GM12891 (cell line): ENCODE measurements around the gene GOLGA6L7. TPM values are rescaled to one million over a fixed set of nuclear protein-coding genes. Genes with fewer than 3 reads are reported as not detected.
"Not testable (repeated sequence)": the region's sequence is repeated elsewhere in the genome, so short reads cannot be mapped to it uniquely, and the experiment has no call there.

ENCODE experiments used
- DNase-seq: peaks from one replicate; pipeline ENCODE4 v3.0.0; 2011; ENCODE audit warnings: low spot score; ENCODE audit not compliant: insufficient read length
- FAIRE-seq: peaks from 2 replicates; lab custom pipeline; 2011; peaks lifted over from hg19 to GRCh38; lab: Jason Lieb, UNC
- PAX5 ChIP-seq: IDR thresholded peaks from 2 replicates; pipeline ENCODE4 v1.6.1; 2011; ENCODE audit warnings: low read length, moderate library complexity, mild to moderate bottlenecking; ENCODE audit not compliant: insufficient read depth, severe bottlenecking
- POLR2A ChIP-seq: IDR thresholded peaks from 2 replicates; pipeline ENCODE4 v1.6.1; 2011; ENCODE audit warnings: low read depth, low read length, control low read depth
- POLR2AphosphoS5 ChIP-seq: IDR thresholded peaks from 2 replicates; pipeline ENCODE4 v1.6.1; 2011; ENCODE audit warnings: low read depth, low read length, control low read depth
- POU2F2 ChIP-seq: IDR thresholded peaks from 2 replicates; pipeline ENCODE4 v1.6.1; 2011; ENCODE audit warnings: low read depth, mild to moderate bottlenecking, control low read depth, low read length, moderate library complexity
- SPI1 ChIP-seq: IDR thresholded peaks from 2 replicates; pipeline ENCODE4 v1.6.1; 2011; ENCODE audit warnings: low read depth, low read length, control low read depth
- TAF1 ChIP-seq: IDR thresholded peaks from 2 replicates; pipeline ENCODE4 v1.6.1; 2011; ENCODE audit warnings: low read depth, low read length, control low read depth
- polyA plus RNA-seq: library from polyadenylated mRNA; unstranded; fragments of >200 nt; gene quantifications from one replicate; pipeline ENCODE4 v1.2.1, GENCODE V29; 2012; ENCODE audit warnings: low read depth, missing spikeins, inconsistent platforms; ENCODE audit not compliant: missing spikeins

Gene GOLGA6L7
- polyA plus RNA-seq: not detected

- not testable (repeated sequence) for DNase-seq, FAIRE-seq
Observed at GRCh38 chr15:28848521-28848920, at the start of gene GOLGA6L7. Gene GOLGA6L7 (minus strand): TSS chr15:28848644. CDS start chr15:28848549, 95 bp downstream.

GRCh38 chr15:28897861-28898585, 49.6 kb upstream of the GOLGA6L7 start:
- no peak for FAIRE-seq

GRCh38 chr15:28896951-28897350, 48.5 kb upstream of the GOLGA6L7 start:
- no peak for FAIRE-seq
- TF ChIP-seq TAF1: no peak
- no peak for TF ChIP-seq SPI1
- no peak for TF ChIP-seq POLR2A
- no peak for TF ChIP-seq POLR2AphosphoS5
- no peak for TF ChIP-seq PAX5
- TF ChIP-seq POU2F2: no peak
- DNase-seq: no peak

More at GRCh38 chr15:28897861-28898585, 49.6 kb upstream of the GOLGA6L7 start:
- TF ChIP-seq SPI1: no peak
- TF ChIP-seq POLR2AphosphoS5: no peak
- no peak for TF ChIP-seq POU2F2
- no peak for TF ChIP-seq TAF1
- TF ChIP-seq PAX5: no peak
- TF ChIP-seq POLR2A: no peak
- DNase-seq: no peak

GRCh38 chr15:28895566-28895965, 47.1 kb upstream of the GOLGA6L7 start:
- TF ChIP-seq POLR2AphosphoS5 (no peak), POLR2A (no peak), TAF1 (no peak), PAX5 (no peak), POU2F2 (no peak)
- DNase-seq (no peak), FAIRE-seq (no peak)

GRCh38 chr15:28895146-28895545, 46.7 kb upstream of the GOLGA6L7 start:
- TF ChIP-seq TAF1: no peak
- TF ChIP-seq POLR2A: no peak
- DNase-seq (no peak), FAIRE-seq (no peak)

GRCh38 chr15:28894631-28895030, 46.2 kb upstream of the GOLGA6L7 start:
- no peak for DNase-seq
- FAIRE-seq: no peak
- TF ChIP-seq TAF1 (no peak), POU2F2 (no peak), POLR2AphosphoS5 (no peak), SPI1 (no peak), PAX5 (no peak), POLR2A (no peak)

GRCh38 chr15:28892789-28893610, 44.6 kb upstream of the GOLGA6L7 start:
- FAIRE-seq (no peak), DNase-seq (no peak)
- TF ChIP-seq PAX5: no peak
- TF ChIP-seq TAF1: no peak
- no peak for TF ChIP-seq POLR2A
- no peak for TF ChIP-seq SPI1
- TF ChIP-seq POLR2AphosphoS5: no peak
- no peak for TF ChIP-seq POU2F2

- FAIRE-seq (no peak), DNase-seq (no peak)
- no peak for TF ChIP-seq POLR2AphosphoS5
- TF ChIP-seq TAF1: no peak
- TF ChIP-seq PAX5: no peak
- TF ChIP-seq POLR2A: no peak
- no peak for TF ChIP-seq SPI1
- no peak for TF ChIP-seq POU2F2
Observed at GRCh38 chr15:28891588-28891987, 43.1 kb upstream of the GOLGA6L7 start.

- no peak for DNase-seq
- TF ChIP-seq TAF1 (no peak), SPI1 (no peak), POU2F2 (no peak), POLR2A (no peak), POLR2AphosphoS5 (no peak)
- FAIRE-seq: no peak
Observed at GRCh38 chr15:28890711-28891495, 42.5 kb upstream of the GOLGA6L7 start.

- FAIRE-seq, DNase-seq: not testable (repeated sequence)
Observed at GRCh38 chr15:28890291-28890690, 41.8 kb upstream of the GOLGA6L7 start.

- not testable (repeated sequence) for FAIRE-seq, DNase-seq
Observed at GRCh38 chr15:28889871-28890270, 41.4 kb upstream of the GOLGA6L7 start.
